GM19452 (cell line): ENCODE results near the gene HIGD1C.
"Not testable (repeated sequence)": the region's sequence is repeated elsewhere in the genome, so short reads cannot be mapped to it uniquely, and the experiment has no call there.

Experiments used
- ATAC-seq: cut with Tn5 transposase; IDR thresholded peaks from one replicate; pipeline ENCODE4 v1.9.1; 2021; ENCODE audit not compliant: unreplicated experiment

The HIGD1C gene

GRCh38 chr12:51013441-51013840, 61.1 kb downstream of the HIGD1C start:
- no peak for ATAC-seq

GRCh38 chr12:51014467-51014866, 62.1 kb downstream of the HIGD1C start:
- not testable (repeated sequence) for ATAC-seq

- no peak for ATAC-seq
Measured at GRCh38 chr12:51017452-51017851, 65.1 kb downstream of the HIGD1C start.

GRCh38 chr12:51018956-51019355, 66.6 kb downstream of the HIGD1C start:
- no peak for ATAC-seq

- ATAC-seq: no peak
Measured at GRCh38 chr12:51019927-51020326, 67.6 kb downstream of the HIGD1C start.
